HCT116 (cell line): ENCODE data around the gene PTPN13. TPM values are rescaled to one million over a fixed set of nuclear protein-coding genes. Genes with fewer than 3 reads are reported as not detected.
A peak's percentile ranks its signal among the peaks of the same experiment; 100 is the strongest.
"Not testable (repeated sequence)": the region's sequence is repeated elsewhere in the genome, so short reads cannot be mapped to it uniquely, and the experiment has no call there.

ENCODE experiments used
- ATAC-seq: fragments of 200-7000 bp; cut with Tn5 transposase; 2 replicates; pipeline ENCODE4 v1.9.1; 2020; ENCODE audit warnings: mild to moderate bottlenecking, moderate library complexity
- BruUV-seq: library from RNA; stranded (reverse); fragments of 400-500 nt; replicated peaks from 2 replicates; lab custom pipeline; 2021; lab: Mats Ljungman, UMichigan
- CTCF ChIA-PET: fragments of 300-600 bp; sonication (Branson Sonifier 250); formaldehyde crosslinking; loops from one replicate; lab custom pipeline; 2021; ENCODE audit warnings: antibody characterized with exemption; lab: Charles Lee
- POLR2A ChIA-PET: fragments of 300-600, 350-600 bp; sonication (Branson Sonifier 250); formaldehyde crosslinking; loops from one replicate; lab custom pipeline; 2021; ENCODE audit warnings: antibody characterized with exemption; lab: Charles Lee
- RAD21 ChIA-PET, 2 experiments: fragments of 300-600 bp; sonication (Branson Sonifier 250); formaldehyde crosslinking; loops; one replicate each; lab custom pipeline; 2023; ENCODE audit warnings: low total read pairs in 2 of 2; ENCODE audit not compliant: uncharacterized antibody in 2 of 2, unreplicated experiment in 2 of 2, low non-redundant PET in 1 of 2; lab: Charles Lee
- DNase-seq: peaks from one replicate; pipeline ENCODE4 v3.0.0-alpha.2; 2010; ENCODE audit warnings: low read depth, low spot score
- H2AFZ ChIP-seq: fragments of 200-600 bp; shearing (Covaris generic), sonication (generic); 2 replicates; pipeline ENCODE4 v1.6.1; 2017; ENCODE audit warnings: low read depth, mixed run types, mixed read lengths, antibody characterized with exemption, low read length; ENCODE audit not compliant: poor library complexity, severe bottlenecking
- H3K27ac ChIP-seq: 2 replicates; pipeline ENCODE4 v1.5.1; 2012; ENCODE audit warnings: low read depth, low read length
- H3K27me3 ChIP-seq: fragments of 200-600 bp; sonication (generic); 2 replicates; pipeline ENCODE4 v1.6.1; 2016; ENCODE audit warnings: mixed run types, low read length, mixed read lengths; ENCODE audit not compliant: insufficient read depth
- H3K36me3 ChIP-seq, 2 experiments: fragments of 200-500 bp in 1 of 2; fragments of 200-600 bp in 1 of 2; sonication (Bioruptor generic) in 1 of 2; sonication (generic) in 1 of 2; 2 replicates each; pipeline versions ENCODE4 v1.5.1 to v1.6.1; 2014 to 2016; ENCODE audit warnings: low read length in 2 of 2, inconsistent platforms in 1 of 2, mixed read lengths in 1 of 2, mixed run types in 1 of 2; ENCODE audit not compliant: insufficient read depth in 2 of 2, control insufficient read depth in 1 of 2
- H3K4me1 ChIP-seq, 2 experiments: fragments of 200-600 bp in 1 of 2; sonication (generic) in 1 of 2; 2 replicates each; pipeline versions ENCODE4 v1.5.1 to v1.6.1; 2012 to 2017; ENCODE audit warnings: low read length in 2 of 2, inconsistent platforms in 1 of 2, mild to moderate bottlenecking in 1 of 2, mixed read lengths in 1 of 2, mixed run types in 1 of 2, moderate library complexity in 1 of 2; ENCODE audit not compliant: insufficient read depth in 2 of 2, control insufficient read depth in 1 of 2
- H3K4me2 ChIP-seq: fragments of 200-600 bp; sonication (generic); 2 replicates; pipeline ENCODE4 v1.6.1; 2017; ENCODE audit warnings: mixed run types, low read length, mixed read lengths
- H3K4me3 ChIP-seq, 2 experiments: fragments of 200-600 bp in 1 of 2; sonication (generic) in 1 of 2; replicated peaks in 1 of 2; 2 replicates each; pipeline ENCODE4 v1.5.1; 2011 to 2016; ENCODE audit warnings: low read length in 2 of 2, control low read depth in 1 of 2, low read depth in 1 of 2, mild to moderate bottlenecking in 1 of 2, mixed read lengths in 1 of 2, mixed run types in 1 of 2
- H3K79me2 ChIP-seq: fragments of 200-600 bp; sonication (generic); 2 replicates; pipeline ENCODE4 v1.6.1; 2017; ENCODE audit warnings: mild to moderate bottlenecking, mixed run types, low read length, moderate library complexity, mixed read lengths; ENCODE audit not compliant: insufficient read depth
- H3K9ac ChIP-seq: fragments of 200-600 bp; sonication (generic); 2 replicates; pipeline ENCODE4 v1.6.1; 2016; ENCODE audit warnings: low read length, mixed read lengths
- H3K9me2 ChIP-seq: fragments of 200-600 bp; sonication (generic), shearing (Covaris generic); 2 replicates; pipeline ENCODE4 v1.6.1; 2017; ENCODE audit warnings: mixed run types, mild to moderate bottlenecking, moderate library complexity; ENCODE audit not compliant: insufficient read depth
- H3K9me3 ChIP-seq, 2 experiments: fragments of 200-500 bp in 1 of 2; fragments of 200-600 bp in 1 of 2; sonication (Bioruptor generic) in 1 of 2; sonication (generic) in 1 of 2; 2 replicates each; pipeline ENCODE4 v1.6.1; 2014 to 2017; ENCODE audit warnings: low read length in 2 of 2, mixed read lengths in 2 of 2, inconsistent platforms in 1 of 2, low read depth in 1 of 2, mild to moderate bottlenecking in 1 of 2, mixed run types in 1 of 2, moderate library complexity in 1 of 2; ENCODE audit not compliant: control insufficient read depth in 1 of 2, insufficient read depth in 1 of 2
- H4K20me1 ChIP-seq: fragments of 200-600 bp; sonication (generic), shearing (Covaris generic); 2 replicates; pipeline ENCODE4 v1.6.1; 2017; ENCODE audit warnings: mixed run types, mild to moderate bottlenecking, moderate library complexity; ENCODE audit not compliant: insufficient read depth
- POLR2AphosphoS5 ChIP-seq: IDR thresholded peaks from 2 replicates; pipeline ENCODE4 v1.6.1; 2011; ENCODE audit warnings: mild to moderate bottlenecking, low read depth, low read length, moderate library complexity
- RAD21 ChIP-seq: IDR thresholded peaks from 2 replicates; pipeline ENCODE4 v1.6.1; 2012; ENCODE audit warnings: low read depth, mild to moderate bottlenecking
- intact Hi-C: fragments of 100-400 bp; cut with micrococcal nuclease; formaldehyde crosslinking; loops from 2 replicates; pipeline ENCODE4 v1.10.0; 2022
- total RNA-seq: library from RNA; stranded (reverse); gene quantifications from one replicate; pipeline ENCODE4 v1.2.1, GENCODE V29; 2021; ENCODE audit not compliant: unreplicated experiment
- TF ChIP-seq, protein P1 (sequence below), 3 experiments: fragments of 200-600 bp in 1 of 3; sonication (generic) in 1 of 3; IDR thresholded peaks in 2 of 3; conservative IDR thresholded peaks in 1 of 3; 2 replicates each; pipeline ENCODE4 v1.5.1; 2012 to 2017; ENCODE audit warnings: low read depth in 2 of 3, low read length in 2 of 3, antibody characterized with exemption in 1 of 3, borderline replicate concordance in 1 of 3, control low read depth in 1 of 3, mild to moderate bottlenecking in 1 of 3, mixed read lengths in 1 of 3, mixed run types in 1 of 3, moderate library complexity in 1 of 3; ENCODE audit not compliant: insufficient read depth in 1 of 3

The PTPN13 gene
- total RNA-seq, 1 experiment from 2014 or later, result 14.6 TPM

DNA sequence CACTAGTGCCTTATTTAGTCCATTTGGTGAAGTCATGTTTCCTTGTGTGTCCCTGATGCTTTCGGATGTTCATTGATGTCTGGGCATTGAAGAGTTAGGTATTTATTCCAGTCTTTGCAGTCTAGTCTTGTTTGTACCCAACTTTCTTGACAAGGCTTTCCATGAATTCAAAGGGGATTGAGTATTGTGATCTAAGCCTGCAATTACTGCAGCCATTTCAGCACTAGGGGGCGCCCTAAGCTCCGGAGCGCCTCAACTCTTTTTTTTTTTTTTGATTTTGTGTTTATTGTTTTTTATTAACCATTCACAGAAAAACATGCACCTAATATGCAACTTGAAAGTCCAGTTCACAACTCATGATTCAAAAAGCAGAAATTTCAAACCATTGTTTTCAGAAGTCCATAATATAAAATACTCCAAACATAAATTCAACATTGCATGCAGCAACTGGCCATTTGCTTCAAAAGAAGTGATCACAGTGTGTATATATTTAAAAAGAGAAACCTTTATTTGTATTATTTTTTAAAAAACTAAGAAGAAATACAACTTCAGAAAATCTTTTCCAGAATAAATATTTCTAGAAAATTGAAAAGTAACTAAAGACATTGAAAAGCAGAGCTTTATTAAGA is 59.2 kb downstream of the PTPN13 start:
- Histone ChIP-seq H3K27ac (no peak overlapping the region), H3K4me1 (no peaks in the 10 kb centered on the region), H3K9me2 (no peaks in the 10 kb centered on the region), H3K9ac (no peak overlapping the region), H3K27me3 (no peaks in the 10 kb centered on the region), H2AFZ (no peak overlapping the region), H3K4me3 (no peak overlapping the region), H3K79me2 (no peaks in the 10 kb centered on the region), H4K20me1 (no peaks in the 10 kb centered on the region), H3K36me3 (no peaks in the 10 kb centered on the region), H3K4me2 (no peak overlapping the region), H3K9me3 (0 out of 4 replicates have a peak, but pooled peaks cover 4 to 6% of the 10 kb centered on the region in 2 experiments)
- RAD21 ChIA-PET, result no interaction called here
- POLR2A ChIA-PET, result no interaction called here
- no TSS peak for BruUV-seq
- no peak for ATAC-seq
- TF ChIP-seq, protein P1, sequence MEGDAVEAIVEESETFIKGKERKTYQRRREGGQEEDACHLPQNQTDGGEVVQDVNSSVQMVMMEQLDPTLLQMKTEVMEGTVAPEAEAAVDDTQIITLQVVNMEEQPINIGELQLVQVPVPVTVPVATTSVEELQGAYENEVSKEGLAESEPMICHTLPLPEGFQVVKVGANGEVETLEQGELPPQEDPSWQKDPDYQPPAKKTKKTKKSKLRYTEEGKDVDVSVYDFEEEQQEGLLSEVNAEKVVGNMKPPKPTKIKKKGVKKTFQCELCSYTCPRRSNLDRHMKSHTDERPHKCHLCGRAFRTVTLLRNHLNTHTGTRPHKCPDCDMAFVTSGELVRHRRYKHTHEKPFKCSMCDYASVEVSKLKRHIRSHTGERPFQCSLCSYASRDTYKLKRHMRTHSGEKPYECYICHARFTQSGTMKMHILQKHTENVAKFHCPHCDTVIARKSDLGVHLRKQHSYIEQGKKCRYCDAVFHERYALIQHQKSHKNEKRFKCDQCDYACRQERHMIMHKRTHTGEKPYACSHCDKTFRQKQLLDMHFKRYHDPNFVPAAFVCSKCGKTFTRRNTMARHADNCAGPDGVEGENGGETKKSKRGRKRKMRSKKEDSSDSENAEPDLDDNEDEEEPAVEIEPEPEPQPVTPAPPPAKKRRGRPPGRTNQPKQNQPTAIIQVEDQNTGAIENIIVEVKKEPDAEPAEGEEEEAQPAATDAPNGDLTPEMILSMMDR (IDR thresholded peaks at IDR 0.05 in 2 of 3, conservative IDR thresholded peaks at IDR 0.05 in 1 of 3; ENCODE audit: borderline replicate concordance in 1 of 3, insufficient read depth in 1 of 3, low read depth in 2 of 3, low read length in 2 of 3), result peak; percentile 22 to 63 (median 54); a peak in 4 of 6 replicates
- TF ChIP-seq POLR2AphosphoS5 (no peak), RAD21 (peak; percentile 36; the same call in 1 of the 2 replicates)
- CTCF ChIA-PET, result interaction anchor here (1.0 to 1.5 kb wide), 3 partner anchors 9 to 33 kb away, joined by 4 to 5 read pairs (median 4); no protein-coding TSS in a partner anchor
- DNase-seq, result peak; percentile 6
- intact Hi-C loops, result loop anchor here (5.0 kb wide), 1 partner anchor 239 kb away; the partner anchor contains the start of gene C4orf36

- CTCF ChIA-PET, H3K9me3 ChIP-seq, intact Hi-C loops, H3K36me3 ChIP-seq, H2AFZ ChIP-seq, H4K20me1 ChIP-seq, POLR2A ChIA-PET, BruUV-seq, RAD21 ChIA-PET, ATAC-seq, H3K9ac ChIP-seq, H3K9me2 ChIP-seq, H3K27ac ChIP-seq, H3K79me2 ChIP-seq, DNase-seq, H3K4me3 ChIP-seq, H3K4me1 ChIP-seq, H3K4me2 ChIP-seq, H3K27me3 ChIP-seq: not testable (repeated sequence)
These were observed 62.7 kb downstream of the PTPN13 start for GRCh38 chr4:86656781-86657180.
